ENCODE results near the gene PRMT9. TPM values are rescaled to one million over a fixed set of nuclear protein-coding genes. Genes with fewer than 3 reads are reported as not detected.

The PRMT9 gene
- total RNA-seq = 10 to 100 TPM; 10.9 to 29.2 (median 21.8) TPM
- polyA plus RNA-seq = 1 to 10 TPM; 6.8 to 7.1 TPM
- long read RNA-seq, donor 1, transcript PRMT9-201 (12 exons, 3,528 nt) = major isoform, 9 of 15 reads
- long read RNA-seq, donor 1, partial matches to known transcripts = 0 of 15 reads
- long read RNA-seq, donor 1, other reads (novel, unspliced or antisense) = 6 of 15 reads
- long read RNA-seq, donor 2, partial matches to known transcripts = 15 of 20 reads
- long read RNA-seq, donor 2, other reads (novel, unspliced or antisense) = 0 of 20 reads
- long read RNA-seq, donor 3, transcript PRMT9-201 (12 exons, 3,528 nt) = major isoform, 23 of 35 reads
- long read RNA-seq, donor 3, partial matches to known transcripts = 0 of 35 reads
- long read RNA-seq, donor 3, other reads (novel, unspliced or antisense) = 7 of 35 reads

DNA sequence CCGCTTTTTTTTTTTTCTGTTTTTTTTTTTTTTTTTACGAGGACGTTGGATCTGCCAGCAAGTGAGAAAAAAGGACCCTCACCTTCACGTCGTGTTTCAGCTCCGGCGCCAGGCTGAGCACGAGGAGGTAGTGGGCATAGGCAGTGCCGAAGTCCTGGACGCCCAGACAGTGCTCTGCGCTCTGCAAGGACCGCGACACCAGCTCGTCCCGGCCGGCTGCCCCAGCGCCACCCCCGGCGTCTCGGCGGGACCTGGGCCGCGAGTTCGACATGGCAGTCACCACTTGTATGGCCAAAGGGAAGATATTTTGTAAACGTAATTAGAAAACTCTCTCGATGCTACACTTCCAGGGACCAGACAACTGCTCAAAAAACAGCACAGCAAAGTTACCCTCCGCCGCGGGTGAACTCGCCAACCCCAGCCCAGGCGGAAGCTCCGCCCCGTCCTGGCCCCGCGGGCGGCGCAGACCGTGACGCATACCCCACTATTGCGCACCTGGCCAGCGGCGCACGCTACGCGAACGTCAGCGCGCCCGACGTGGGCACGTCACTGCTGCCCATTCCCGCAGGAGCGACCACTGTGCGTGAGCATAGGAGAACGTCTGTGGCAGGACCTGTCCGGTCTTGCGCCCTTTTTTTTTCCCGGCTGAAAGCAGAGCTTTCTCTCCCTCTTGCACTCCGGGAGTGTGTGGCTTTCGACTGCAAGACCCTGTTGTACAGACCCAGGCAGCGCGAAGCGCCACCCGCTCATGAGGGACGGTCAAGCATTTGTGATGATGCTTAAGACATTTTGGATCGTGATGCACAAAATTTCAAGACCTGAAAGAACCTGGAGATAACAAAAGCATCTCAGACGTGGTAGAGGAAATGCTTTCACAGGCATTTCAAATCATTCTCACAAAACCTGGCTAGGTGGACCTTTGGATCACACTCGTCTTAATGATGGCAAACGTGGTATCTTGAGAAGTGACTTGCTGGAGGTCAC is at the start of gene PRMT9:
Gene PRMT9 (minus strand): TSS at position 447 of the 984 bp plus-strand sequence. CDS start 176 bp downstream, at position 271.
- peak; percentile 19 for TF ChIP-seq EP300 (IDR thresholded peaks at IDR 0.05)
- TF ChIP-seq, protein P1, sequence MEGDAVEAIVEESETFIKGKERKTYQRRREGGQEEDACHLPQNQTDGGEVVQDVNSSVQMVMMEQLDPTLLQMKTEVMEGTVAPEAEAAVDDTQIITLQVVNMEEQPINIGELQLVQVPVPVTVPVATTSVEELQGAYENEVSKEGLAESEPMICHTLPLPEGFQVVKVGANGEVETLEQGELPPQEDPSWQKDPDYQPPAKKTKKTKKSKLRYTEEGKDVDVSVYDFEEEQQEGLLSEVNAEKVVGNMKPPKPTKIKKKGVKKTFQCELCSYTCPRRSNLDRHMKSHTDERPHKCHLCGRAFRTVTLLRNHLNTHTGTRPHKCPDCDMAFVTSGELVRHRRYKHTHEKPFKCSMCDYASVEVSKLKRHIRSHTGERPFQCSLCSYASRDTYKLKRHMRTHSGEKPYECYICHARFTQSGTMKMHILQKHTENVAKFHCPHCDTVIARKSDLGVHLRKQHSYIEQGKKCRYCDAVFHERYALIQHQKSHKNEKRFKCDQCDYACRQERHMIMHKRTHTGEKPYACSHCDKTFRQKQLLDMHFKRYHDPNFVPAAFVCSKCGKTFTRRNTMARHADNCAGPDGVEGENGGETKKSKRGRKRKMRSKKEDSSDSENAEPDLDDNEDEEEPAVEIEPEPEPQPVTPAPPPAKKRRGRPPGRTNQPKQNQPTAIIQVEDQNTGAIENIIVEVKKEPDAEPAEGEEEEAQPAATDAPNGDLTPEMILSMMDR (IDR thresholded peaks at IDR 0.05) = no peak
- TF ChIP-seq POLR2A (IDR thresholded peaks at IDR 0.05) = peak; percentile 87
- no peaks in the 10 kb centered on the region for H3K4me1 ChIP-seq (ENCODE audit: insufficient read depth)
- WGBS, 3 donors = 0 to 1% (median 1%) methylated on average over 69 of the region's 69 CpGs

DNA sequence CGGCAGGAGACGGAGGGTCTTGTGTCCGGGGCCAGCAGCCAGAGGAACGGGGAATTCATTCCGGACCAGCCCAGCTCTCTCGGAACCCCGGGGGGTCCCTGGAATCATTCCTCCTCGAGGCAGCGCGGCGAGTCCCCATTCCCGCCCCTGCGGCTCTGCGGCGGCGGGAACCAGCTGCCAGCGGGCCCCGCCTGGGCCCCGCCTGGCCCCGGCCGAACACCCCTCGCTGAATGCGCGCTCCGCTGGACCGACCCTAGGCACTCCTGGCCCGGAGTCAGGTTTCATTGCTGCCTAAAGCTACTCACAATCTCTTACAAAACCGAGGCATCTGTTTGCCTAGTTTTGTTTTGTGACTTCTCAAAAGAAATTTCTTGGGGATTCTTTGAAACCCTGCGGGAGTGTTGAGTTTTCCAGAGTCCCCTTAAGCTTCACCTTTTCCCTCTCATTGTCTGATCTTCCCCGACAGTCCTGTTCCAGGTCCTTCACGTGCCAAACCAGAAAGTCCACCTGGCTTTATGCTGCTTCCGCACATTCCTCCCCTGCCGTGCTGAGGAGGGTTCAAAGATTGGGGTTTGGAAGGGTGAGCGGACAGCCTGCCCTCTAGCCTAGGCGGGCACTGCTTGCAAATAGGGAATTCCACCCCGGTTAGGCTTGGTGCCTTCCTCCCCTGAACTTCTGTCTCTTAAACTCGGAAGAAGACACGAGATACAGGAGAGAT is 48.7 kb upstream of the PRMT9 start:
- WGBS, 3 donors = 0 to 1% (median 0%) methylated on average over 27 to 38 of the region's 38 CpGs
- H3K27me3 ChIP-seq = no peaks in the 10 kb centered on the region
- H3K36me3 ChIP-seq = no peaks in the 10 kb centered on the region
- H3K27ac ChIP-seq = peak overlapping the region; percentile 95 to 97
- peaks cover 13% of the 10 kb centered on the region for H3K4me1 ChIP-seq (ENCODE audit: insufficient read depth)
- TF ChIP-seq EP300 (IDR thresholded peaks at IDR 0.05) (no peak), POLR2A (IDR thresholded peaks at IDR 0.05) (no peak)
- TF ChIP-seq, protein P1 (IDR thresholded peaks at IDR 0.05) = no peak
- no peaks in the 10 kb centered on the region for H3K9me3 ChIP-seq
- peak; percentile 72 to 81 (median 72) for DNase-seq
- intact Hi-C loops (cut with DNase I) = loop anchor here in 2 of 4 donors (5.0 to 10.0 kb wide), 3 partner anchors 82 to 125 kb away; no protein-coding TSS in a partner anchor
- peak overlapping the region; percentile 72 for H3K4me3 ChIP-seq

More for the DNA sequence above, at the start of gene PRMT9:
- H3K4me3 ChIP-seq = peak within 1 kb of the TSS; percentile 96
- no peaks in the 10 kb centered on the region for H3K36me3 ChIP-seq
- H3K9me3 ChIP-seq = no peaks in the 10 kb centered on the region
- intact Hi-C loops (cut with DNase I) = no loop called here
- peak within 1 kb of the TSS; percentile 43 to 83 for H3K27ac ChIP-seq
- peak; percentile 91 to 97 (median 95) for DNase-seq
- no peaks in the 10 kb centered on the region for H3K27me3 ChIP-seq

DNA sequence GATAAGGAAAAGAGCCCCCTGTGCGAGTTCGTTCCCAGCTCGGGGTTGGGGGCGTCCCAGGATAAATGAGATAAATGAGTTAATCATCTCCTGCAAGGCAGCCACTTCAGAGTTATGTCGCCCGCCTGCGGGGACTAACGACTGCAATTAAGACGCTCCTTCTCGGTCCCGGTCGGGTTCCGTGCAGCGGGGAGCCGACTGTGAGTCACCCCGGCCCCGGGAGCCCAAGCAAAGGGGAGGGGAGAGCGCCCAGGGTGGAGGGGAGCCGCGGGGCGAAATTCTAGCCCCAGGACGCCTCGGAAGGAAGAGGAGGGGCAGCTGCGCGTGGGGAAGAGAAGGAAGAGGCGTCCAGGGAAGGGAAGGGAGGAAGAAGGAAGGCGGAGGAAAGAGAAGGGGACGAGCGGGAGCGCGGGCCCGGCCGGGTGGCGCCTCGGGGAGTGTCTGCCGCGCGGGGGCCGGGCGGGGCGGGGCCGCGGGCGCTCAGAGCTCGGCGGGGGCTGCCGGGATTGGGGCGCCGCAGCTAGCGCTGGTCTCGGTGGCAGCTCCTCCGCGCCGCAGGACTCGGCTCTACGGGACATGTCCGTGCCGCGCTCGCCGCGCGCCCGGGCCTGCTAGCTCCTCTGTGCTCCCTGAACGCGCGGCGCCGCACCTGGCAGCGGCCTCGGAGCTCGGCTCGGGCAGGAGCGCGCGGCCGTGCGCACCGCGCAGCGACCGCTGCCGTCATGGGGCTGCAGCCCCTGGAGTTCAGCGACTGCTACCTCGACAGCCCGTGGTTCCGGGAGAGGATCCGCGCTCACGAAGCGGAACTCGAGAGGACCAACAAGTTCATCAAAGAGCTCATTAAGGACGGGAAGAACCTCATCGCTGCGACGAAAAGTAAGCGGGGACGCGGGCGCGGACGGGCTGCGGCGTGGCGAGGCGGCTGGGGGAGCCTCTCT is 47.9 kb upstream of the PRMT9 start, which contains the start of gene ARHGAP10:
Gene ARHGAP10 (plus strand): TSS at position 509 of the 938 bp plus-strand sequence. CDS start 214 bp downstream, at position 723.
- peak; percentile 76 to 86 (median 81) for DNase-seq
- H3K9me3 ChIP-seq = no peaks in the 10 kb centered on the region
- TF ChIP-seq POLR2A (IDR thresholded peaks at IDR 0.05) (peak; percentile 59), EP300 (IDR thresholded peaks at IDR 0.05) (no peak)
- TF ChIP-seq, protein P1 (IDR thresholded peaks at IDR 0.05) = peak in 1 of 3 donors; percentile 37
- 0 to 1% (median 0%) methylated on average over 81 to 106 of the region's 106 CpGs for WGBS, 3 donors
- H3K4me1 ChIP-seq (ENCODE audit: insufficient read depth) = peaks cover 8% of the 10 kb centered on the region
- intact Hi-C loops (cut with DNase I) = loop anchor here in 2 of 4 donors (2.0 to 10.0 kb wide), 4 partner anchors 83 to 711 kb away; partner anchors contain the start of gene NR3C2 (in 1 of the 2)
- no peaks in the 10 kb centered on the region for H3K27me3 ChIP-seq
- H3K27ac ChIP-seq = peak within 1 kb of the TSS; percentile 95 to 97
- H3K4me3 ChIP-seq = peak within 1 kb of the TSS; percentile 72
- H3K36me3 ChIP-seq = no peaks in the 10 kb centered on the region

Measured in ovary (tissue), 10 donors.